CMK (cell line): ENCODE data around the gene PCDHGA1.
"Not testable (repeated sequence)": the region's sequence is repeated elsewhere in the genome, so short reads cannot be mapped to it uniquely, and the experiment has no call there.

Source experiments
- DNase-seq: peaks from one replicate; pipeline ENCODE4 v3.0.0-alpha.2; 2010; ENCODE audit warnings: low read depth

PCDHGA1 gene

GRCh38 chr5:141330299-141331080 is at the start of gene PCDHGA1:
Gene PCDHGA1, plus strand, starts transcription at chr5:141330514.
- no peak for DNase-seq

GRCh38 chr5:141298376-141298775 is 31.9 kb upstream of the PCDHGA1 start:
- DNase-seq: peak; percentile 55

GRCh38 chr5:141303756-141304155 is 26.6 kb upstream of the PCDHGA1 start, which contains the start of gene SLC25A2:
Gene SLC25A2, minus strand, starts transcription at chr5:141304049. Its CDS starts 184 bp downstream, at chr5:141303865.
- no peak for DNase-seq

- no peak for DNase-seq
These were observed 23.7 kb upstream of the PCDHGA1 start for GRCh38 chr5:141306630-141307029.

- no peak for DNase-seq
These were observed 16.6 kb upstream of the PCDHGA1 start for GRCh38 chr5:141313711-141314110.

GRCh38 chr5:141316963-141317362 is 13.4 kb upstream of the PCDHGA1 start:
- DNase-seq: not testable (repeated sequence)

- no peak for DNase-seq
These were observed 11.1 kb upstream of the PCDHGA1 start for GRCh38 chr5:141319202-141319601.

GRCh38 chr5:141319699-141320098 is 10.6 kb upstream of the PCDHGA1 start:
- no peak for DNase-seq

GRCh38 chr5:141320225-141321169 is 9.8 kb upstream of the PCDHGA1 start, which contains the start of gene TAF7:
Gene TAF7, minus strand, starts transcription at chr5:141320784. Its CDS starts 740 bp downstream, at chr5:141320044.
- peak; percentile 74 for DNase-seq

GRCh38 chr5:141322261-141322660 is 8.1 kb upstream of the PCDHGA1 start:
- DNase-seq: no peak

- no peak for DNase-seq
These were observed 4.0 kb upstream of the PCDHGA1 start for GRCh38 chr5:141326088-141326854.

- DNase-seq: no peak
These were observed 2.1 kb upstream of the PCDHGA1 start for GRCh38 chr5:141328231-141328630.

GRCh38 chr5:141332571-141332970 is 2.3 kb downstream of the PCDHGA1 start:
- not testable (repeated sequence) for DNase-seq

- DNase-seq: no peak
These were observed 8.4 kb downstream of the PCDHGA1 start, which contains the start of gene PCDHGA2 for GRCh38 chr5:141338538-141339306. Gene PCDHGA2, plus strand, starts transcription at chr5:141338760.

- DNase-seq: not testable (repeated sequence)
These were observed 10.6 kb downstream of the PCDHGA1 start for GRCh38 chr5:141340781-141341354.

- no peak for DNase-seq
These were observed 12.5 kb downstream of the PCDHGA1 start for GRCh38 chr5:141342773-141343172.

- no peak for DNase-seq
These were observed 13.1 kb downstream of the PCDHGA1 start, which contains the start of gene PCDHGA3 for GRCh38 chr5:141343242-141343952. Gene PCDHGA3, plus strand, starts transcription at chr5:141343829. Its CDS starts 205 bp downstream, at chr5:141344034.

GRCh38 chr5:141343953-141344463 is 13.7 kb downstream of the PCDHGA1 start:
- DNase-seq: no peak

GRCh38 chr5:141345327-141345726 is 15.0 kb downstream of the PCDHGA1 start:
- no peak for DNase-seq

- not testable (repeated sequence) for DNase-seq
These were observed 15.7 kb downstream of the PCDHGA1 start for GRCh38 chr5:141346017-141346416.
